WTC11 (cell line): ENCODE data around the gene OIP5. TPM values are rescaled to one million over a fixed set of nuclear protein-coding genes. Genes with fewer than 3 reads are reported as not detected.
"Not testable (repeated sequence)": the region's sequence is repeated elsewhere in the genome, so short reads cannot be mapped to it uniquely, and the experiment has no call there.

Source experiments
- ATAC-seq: fragments of 200-7000 bp; cut with Tn5 transposase; 2 replicates; pipeline ENCODE4 v1.10.0; 2021; ENCODE audit warnings: mild to moderate bottlenecking, moderate library complexity
- CTCF ChIA-PET: fragments of 300-600 bp; sonication (Branson Sonifier 250); formaldehyde crosslinking; loops from one replicate; lab custom pipeline; 2021; ENCODE audit warnings: antibody characterized with exemption; lab: Charles Lee
- POLR2A ChIA-PET: fragments of 350-600 bp; sonication (Branson Sonifier 250); formaldehyde crosslinking; loops from one replicate; lab custom pipeline; 2021; ENCODE audit warnings: antibody characterized with exemption; lab: Charles Lee
- DNase-seq: peaks from one replicate; pipeline ENCODE4 v3.0.0; 2021; ENCODE audit warnings: low spot score
- H3K27ac Mint-ChIP-seq: 2 replicates; pipeline ENCODE4 v1.8.0; 2021; ENCODE audit warnings: mixed read lengths
- H3K27me3 Mint-ChIP-seq: 2 replicates; pipeline ENCODE4 v1.8.0; 2021; ENCODE audit warnings: low read depth, mild to moderate bottlenecking, moderate library complexity, mixed read lengths
- H3K36me3 Mint-ChIP-seq: 2 replicates; pipeline ENCODE4 v1.8.0; 2021; ENCODE audit warnings: mixed read lengths
- H3K4me1 Mint-ChIP-seq: 2 replicates; pipeline ENCODE4 v1.8.0; 2022; ENCODE audit warnings: mixed read lengths
- H3K4me3 Mint-ChIP-seq: 2 replicates; pipeline ENCODE4 v1.8.0; 2021; ENCODE audit warnings: mild to moderate bottlenecking, moderate library complexity, mixed read lengths
- H3K9me3 Mint-ChIP-seq: 2 replicates; pipeline ENCODE4 v1.8.0; 2021; ENCODE audit warnings: mixed read lengths
- CREM ChIP-seq: sonication (generic); formaldehyde crosslinking; IDR thresholded peaks from 2 replicates; pipeline ENCODE4 v1.8.1; 2022; ENCODE audit warnings: mild to moderate bottlenecking, missing genetic modification reagents, moderate library complexity
- FOXP1 ChIP-seq: sonication (generic); formaldehyde crosslinking; IDR thresholded peaks from 2 replicates; pipeline ENCODE4 v1.8.0; 2022; ENCODE audit warnings: missing genetic modification reagents, mild to moderate bottlenecking, moderate library complexity, borderline replicate concordance
- GRHL2 ChIP-seq: fragments of 250-450 bp; sonication (Bioruptor Pico); IDR thresholded peaks from 2 replicates; pipeline ENCODE4 v1.8.0; 2022; ENCODE audit warnings: mild to moderate bottlenecking, moderate library complexity; ENCODE audit not compliant: insufficient replicate concordance, severe bottlenecking
- JAZF1 ChIP-seq: fragments of 250-450 bp; sonication (Bioruptor Pico); IDR thresholded peaks from 2 replicates; pipeline ENCODE4 v1.9.0; 2021; ENCODE audit warnings: moderate library complexity, mild to moderate bottlenecking, inconsistent platforms
- MYBL2 ChIP-seq: sonication (generic); formaldehyde crosslinking; IDR thresholded peaks from 2 replicates; pipeline ENCODE4 v1.8.1; 2023; ENCODE audit warnings: mild to moderate bottlenecking, moderate library complexity, missing genetic modification reagents
- NFYB ChIP-seq: sonication (generic); formaldehyde crosslinking; conservative IDR thresholded peaks from 2 replicates; pipeline ENCODE4 v1.8.0; 2022; ENCODE audit warnings: low read depth, missing genetic modification reagents
- RORB ChIP-seq: fragments of 250-450 bp; sonication (Bioruptor Pico); IDR thresholded peaks from 2 replicates; pipeline ENCODE4 v1.9.0; 2021; ENCODE audit warnings: mild to moderate bottlenecking
- total RNA-seq: library from RNA; stranded (reverse); gene quantifications from 3 replicates; pipeline ENCODE4 v1.2.3, GENCODE V29; 2021
- TF ChIP-seq, protein P1 (sequence below): sonication (generic); formaldehyde crosslinking; IDR thresholded peaks from 2 replicates; pipeline ENCODE4 v1.8.1; 2022; ENCODE audit warnings: mild to moderate bottlenecking, moderate library complexity, missing genetic modification reagents
- TF ChIP-seq, protein P2 (sequence below): sonication (generic); formaldehyde crosslinking; IDR thresholded peaks from 2 replicates; pipeline ENCODE4 v1.8.1; 2023; ENCODE audit warnings: mild to moderate bottlenecking, missing genetic modification reagents, moderate library complexity
- TF ChIP-seq, protein P3 (sequence below): sonication (generic); formaldehyde crosslinking; IDR thresholded peaks from 2 replicates; pipeline ENCODE4 v1.8.1; 2023; ENCODE audit warnings: mild to moderate bottlenecking, missing genetic modification reagents, borderline replicate concordance
- TF ChIP-seq, protein P4 (sequence below): sonication (generic); formaldehyde crosslinking; IDR thresholded peaks from 2 replicates; pipeline ENCODE4 v1.8.0; 2023; ENCODE audit warnings: missing genetic modification reagents
- TF ChIP-seq, protein P5 (sequence below): sonication (generic); formaldehyde crosslinking; IDR thresholded peaks from 2 replicates; pipeline ENCODE4 v1.8.0; 2022; ENCODE audit warnings: mild to moderate bottlenecking, missing genetic modification reagents
- TF ChIP-seq, protein P6 (sequence below): sonication (generic); formaldehyde crosslinking; IDR thresholded peaks from 2 replicates; pipeline ENCODE4 v1.8.0; 2022; ENCODE audit warnings: mild to moderate bottlenecking, missing genetic modification reagents
- TF ChIP-seq, protein P7 (sequence below): sonication (generic); formaldehyde crosslinking; IDR thresholded peaks from 2 replicates; pipeline ENCODE4 v1.8.0; 2022; ENCODE audit warnings: missing genetic modification reagents

Gene OIP5
- total RNA-seq, 1 experiment from 2014 or later, result 33.7 TPM

DNA sequence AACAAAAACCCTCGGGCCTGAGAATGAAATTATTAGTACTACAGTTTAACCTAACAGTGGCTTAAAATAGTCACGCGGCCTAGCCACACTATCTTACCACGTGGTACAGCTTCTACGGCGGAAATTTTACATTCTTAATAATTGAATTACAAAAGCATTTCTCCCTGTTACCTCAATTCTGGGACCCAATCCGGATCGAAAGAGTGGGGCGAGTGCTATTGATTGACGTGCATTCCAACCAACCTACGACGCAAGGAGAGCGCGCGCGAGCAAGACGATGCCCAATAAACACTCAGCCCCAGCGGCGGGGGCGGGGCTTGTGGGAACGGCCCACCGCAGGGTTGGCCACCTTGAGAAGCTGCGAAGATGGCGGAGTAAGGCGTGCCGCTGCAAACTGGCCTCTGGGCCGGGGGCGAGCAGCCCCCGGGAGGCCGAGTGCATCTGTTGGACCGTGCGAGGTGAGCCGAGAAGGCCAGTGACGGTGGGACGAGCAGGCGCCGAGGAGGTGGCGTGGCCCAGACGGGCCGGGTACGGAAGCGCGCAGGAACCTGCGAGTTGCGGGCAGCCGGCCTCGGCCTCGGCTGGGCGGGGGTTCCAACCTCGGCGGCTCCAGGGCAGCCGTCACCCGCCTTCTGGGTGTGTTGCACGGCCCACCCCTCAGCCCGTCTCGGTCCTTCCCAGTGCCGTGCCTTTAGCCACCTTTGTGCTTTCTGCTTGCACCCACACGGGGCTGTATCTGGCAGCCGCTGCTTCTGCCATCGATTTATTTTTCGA is 48.6 kb downstream of the OIP5 start (continued):
- peak; percentile 68; the same call in 1 of the 2 replicates for TF ChIP-seq FOXP1 (CRISPR knock-in tag)
- no peak for TF ChIP-seq GRHL2 (CRISPR knock-in tag)
- TF ChIP-seq, protein P1, sequence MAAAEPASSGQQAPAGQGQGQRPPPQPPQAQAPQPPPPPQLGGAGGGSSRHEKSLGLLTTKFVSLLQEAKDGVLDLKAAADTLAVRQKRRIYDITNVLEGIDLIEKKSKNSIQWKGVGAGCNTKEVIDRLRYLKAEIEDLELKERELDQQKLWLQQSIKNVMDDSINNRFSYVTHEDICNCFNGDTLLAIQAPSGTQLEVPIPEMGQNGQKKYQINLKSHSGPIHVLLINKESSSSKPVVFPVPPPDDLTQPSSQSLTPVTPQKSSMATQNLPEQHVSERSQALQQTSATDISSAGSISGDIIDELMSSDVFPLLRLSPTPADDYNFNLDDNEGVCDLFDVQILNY (CRISPR knock-in tag), result peak; percentile 81; the same call in 1 of the 2 replicates
- TF ChIP-seq, protein P2, sequence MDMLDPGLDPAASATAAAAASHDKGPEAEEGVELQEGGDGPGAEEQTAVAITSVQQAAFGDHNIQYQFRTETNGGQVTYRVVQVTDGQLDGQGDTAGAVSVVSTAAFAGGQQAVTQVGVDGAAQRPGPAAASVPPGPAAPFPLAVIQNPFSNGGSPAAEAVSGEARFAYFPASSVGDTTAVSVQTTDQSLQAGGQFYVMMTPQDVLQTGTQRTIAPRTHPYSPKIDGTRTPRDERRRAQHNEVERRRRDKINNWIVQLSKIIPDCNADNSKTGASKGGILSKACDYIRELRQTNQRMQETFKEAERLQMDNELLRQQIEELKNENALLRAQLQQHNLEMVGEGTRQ (CRISPR knock-in tag), result peak; percentile 76
- TF ChIP-seq, protein P3, sequence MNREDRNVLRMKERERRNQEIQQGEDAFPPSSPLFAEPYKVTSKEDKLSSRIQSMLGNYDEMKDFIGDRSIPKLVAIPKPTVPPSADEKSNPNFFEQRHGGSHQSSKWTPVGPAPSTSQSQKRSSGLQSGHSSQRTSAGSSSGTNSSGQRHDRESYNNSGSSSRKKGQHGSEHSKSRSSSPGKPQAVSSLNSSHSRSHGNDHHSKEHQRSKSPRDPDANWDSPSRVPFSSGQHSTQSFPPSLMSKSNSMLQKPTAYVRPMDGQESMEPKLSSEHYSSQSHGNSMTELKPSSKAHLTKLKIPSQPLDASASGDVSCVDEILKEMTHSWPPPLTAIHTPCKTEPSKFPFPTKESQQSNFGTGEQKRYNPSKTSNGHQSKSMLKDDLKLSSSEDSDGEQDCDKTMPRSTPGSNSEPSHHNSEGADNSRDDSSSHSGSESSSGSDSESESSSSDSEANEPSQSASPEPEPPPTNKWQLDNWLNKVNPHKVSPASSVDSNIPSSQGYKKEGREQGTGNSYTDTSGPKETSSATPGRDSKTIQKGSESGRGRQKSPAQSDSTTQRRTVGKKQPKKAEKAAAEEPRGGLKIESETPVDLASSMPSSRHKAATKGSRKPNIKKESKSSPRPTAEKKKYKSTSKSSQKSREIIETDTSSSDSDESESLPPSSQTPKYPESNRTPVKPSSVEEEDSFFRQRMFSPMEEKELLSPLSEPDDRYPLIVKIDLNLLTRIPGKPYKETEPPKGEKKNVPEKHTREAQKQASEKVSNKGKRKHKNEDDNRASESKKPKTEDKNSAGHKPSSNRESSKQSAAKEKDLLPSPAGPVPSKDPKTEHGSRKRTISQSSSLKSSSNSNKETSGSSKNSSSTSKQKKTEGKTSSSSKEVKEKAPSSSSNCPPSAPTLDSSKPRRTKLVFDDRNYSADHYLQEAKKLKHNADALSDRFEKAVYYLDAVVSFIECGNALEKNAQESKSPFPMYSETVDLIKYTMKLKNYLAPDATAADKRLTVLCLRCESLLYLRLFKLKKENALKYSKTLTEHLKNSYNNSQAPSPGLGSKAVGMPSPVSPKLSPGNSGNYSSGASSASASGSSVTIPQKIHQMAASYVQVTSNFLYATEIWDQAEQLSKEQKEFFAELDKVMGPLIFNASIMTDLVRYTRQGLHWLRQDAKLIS (CRISPR knock-in tag), result no peak
- no peak for TF ChIP-seq RORB (CRISPR knock-in tag)
- TF ChIP-seq CREM (CRISPR knock-in tag), result peak; percentile 84; the same call in 1 of the 2 replicates
- TF ChIP-seq, protein P4, sequence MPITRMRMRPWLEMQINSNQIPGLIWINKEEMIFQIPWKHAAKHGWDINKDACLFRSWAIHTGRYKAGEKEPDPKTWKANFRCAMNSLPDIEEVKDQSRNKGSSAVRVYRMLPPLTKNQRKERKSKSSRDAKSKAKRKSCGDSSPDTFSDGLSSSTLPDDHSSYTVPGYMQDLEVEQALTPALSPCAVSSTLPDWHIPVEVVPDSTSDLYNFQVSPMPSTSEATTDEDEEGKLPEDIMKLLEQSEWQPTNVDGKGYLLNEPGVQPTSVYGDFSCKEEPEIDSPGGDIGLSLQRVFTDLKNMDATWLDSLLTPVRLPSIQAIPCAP, result no peak
- TF ChIP-seq, protein P5, sequence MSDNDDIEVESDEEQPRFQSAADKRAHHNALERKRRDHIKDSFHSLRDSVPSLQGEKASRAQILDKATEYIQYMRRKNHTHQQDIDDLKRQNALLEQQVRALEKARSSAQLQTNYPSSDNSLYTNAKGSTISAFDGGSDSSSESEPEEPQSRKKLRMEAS (CRISPR knock-in tag), result peak; percentile 65
- TF ChIP-seq MYBL2 (CRISPR knock-in tag), result 0 out of 2 replicates have a peak, but pooled peaks have one; percentile 61
- TF ChIP-seq, protein P6, sequence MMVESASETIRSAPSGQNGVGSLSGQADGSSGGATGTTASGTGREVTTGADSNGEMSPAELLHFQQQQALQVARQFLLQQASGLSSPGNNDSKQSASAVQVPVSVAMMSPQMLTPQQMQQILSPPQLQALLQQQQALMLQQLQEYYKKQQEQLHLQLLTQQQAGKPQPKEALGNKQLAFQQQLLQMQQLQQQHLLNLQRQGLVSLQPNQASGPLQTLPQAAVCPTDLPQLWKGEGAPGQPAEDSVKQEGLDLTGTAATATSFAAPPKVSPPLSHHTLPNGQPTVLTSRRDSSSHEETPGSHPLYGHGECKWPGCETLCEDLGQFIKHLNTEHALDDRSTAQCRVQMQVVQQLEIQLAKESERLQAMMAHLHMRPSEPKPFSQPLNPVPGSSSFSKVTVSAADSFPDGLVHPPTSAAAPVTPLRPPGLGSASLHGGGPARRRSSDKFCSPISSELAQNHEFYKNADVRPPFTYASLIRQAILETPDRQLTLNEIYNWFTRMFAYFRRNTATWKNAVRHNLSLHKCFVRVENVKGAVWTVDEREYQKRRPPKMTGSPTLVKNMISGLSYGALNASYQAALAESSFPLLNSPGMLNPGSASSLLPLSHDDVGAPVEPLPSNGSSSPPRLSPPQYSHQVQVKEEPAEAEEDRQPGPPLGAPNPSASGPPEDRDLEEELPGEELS (CRISPR knock-in tag), result 0 out of 2 replicates have a peak, but pooled peaks have one; percentile 19
- TF ChIP-seq JAZF1 (CRISPR knock-in tag), result no peak
- TF ChIP-seq, protein P7, sequence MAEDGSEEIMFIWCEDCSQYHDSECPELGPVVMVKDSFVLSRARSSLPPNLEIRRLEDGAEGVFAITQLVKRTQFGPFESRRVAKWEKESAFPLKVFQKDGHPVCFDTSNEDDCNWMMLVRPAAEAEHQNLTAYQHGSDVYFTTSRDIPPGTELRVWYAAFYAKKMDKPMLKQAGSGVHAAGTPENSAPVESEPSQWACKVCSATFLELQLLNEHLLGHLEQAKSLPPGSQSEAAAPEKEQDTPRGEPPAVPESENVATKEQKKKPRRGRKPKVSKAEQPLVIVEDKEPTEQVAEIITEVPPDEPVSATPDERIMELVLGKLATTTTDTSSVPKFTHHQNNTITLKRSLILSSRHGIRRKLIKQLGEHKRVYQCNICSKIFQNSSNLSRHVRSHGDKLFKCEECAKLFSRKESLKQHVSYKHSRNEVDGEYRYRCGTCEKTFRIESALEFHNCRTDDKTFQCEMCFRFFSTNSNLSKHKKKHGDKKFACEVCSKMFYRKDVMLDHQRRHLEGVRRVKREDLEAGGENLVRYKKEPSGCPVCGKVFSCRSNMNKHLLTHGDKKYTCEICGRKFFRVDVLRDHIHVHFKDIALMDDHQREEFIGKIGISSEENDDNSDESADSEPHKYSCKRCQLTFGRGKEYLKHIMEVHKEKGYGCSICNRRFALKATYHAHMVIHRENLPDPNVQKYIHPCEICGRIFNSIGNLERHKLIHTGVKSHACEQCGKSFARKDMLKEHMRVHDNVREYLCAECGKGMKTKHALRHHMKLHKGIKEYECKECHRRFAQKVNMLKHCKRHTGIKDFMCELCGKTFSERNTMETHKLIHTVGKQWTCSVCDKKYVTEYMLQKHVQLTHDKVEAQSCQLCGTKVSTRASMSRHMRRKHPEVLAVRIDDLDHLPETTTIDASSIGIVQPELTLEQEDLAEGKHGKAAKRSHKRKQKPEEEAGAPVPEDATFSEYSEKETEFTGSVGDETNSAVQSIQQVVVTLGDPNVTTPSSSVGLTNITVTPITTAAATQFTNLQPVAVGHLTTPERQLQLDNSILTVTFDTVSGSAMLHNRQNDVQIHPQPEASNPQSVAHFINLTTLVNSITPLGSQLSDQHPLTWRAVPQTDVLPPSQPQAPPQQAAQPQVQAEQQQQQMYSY (CRISPR knock-in tag), result no peak
- TF ChIP-seq NFYB (CRISPR knock-in tag), result peak; percentile 98

DNA sequence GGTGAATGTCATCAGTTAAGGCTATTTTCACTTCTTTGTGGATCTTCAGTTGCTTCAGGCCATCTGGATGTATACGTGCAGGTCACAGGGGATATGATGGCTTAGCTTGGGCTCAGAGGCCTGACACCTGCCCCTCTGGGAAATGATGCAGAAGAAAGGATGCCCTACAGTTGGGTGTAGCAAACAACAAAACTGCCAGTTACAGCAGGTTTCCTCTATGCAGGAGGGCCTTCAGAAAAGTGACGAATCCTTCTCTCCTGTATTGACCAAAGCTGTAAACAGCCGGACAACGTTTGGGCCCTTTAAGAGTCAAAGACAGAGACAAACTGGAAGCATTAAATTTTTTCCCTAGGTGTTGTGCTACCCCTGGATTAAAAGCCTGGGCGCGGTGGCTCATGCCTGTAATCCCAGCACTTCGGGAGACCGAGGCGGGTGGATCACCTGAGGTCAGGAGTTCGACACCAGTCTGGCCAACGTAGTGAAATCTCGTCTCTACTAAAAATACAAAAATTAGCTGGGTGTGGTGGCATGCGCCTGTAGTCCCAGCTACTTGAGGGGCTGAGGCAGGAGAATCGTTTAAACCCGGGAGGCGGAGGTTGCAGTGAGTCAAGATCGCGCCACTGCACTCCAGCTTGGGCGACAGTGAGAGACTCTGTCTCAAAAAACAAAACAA is 49.3 kb downstream of the OIP5 start:
- H3K9me3 Mint-ChIP-seq, CTCF ChIA-PET, H3K27me3 Mint-ChIP-seq: not testable (repeated sequence)
- DNase-seq, result peak; percentile 22
- Mint-ChIP-seq H3K4me3 (peak overlapping the region; percentile 97), H3K4me1 (peaks cover 25% of the 10 kb centered on the region), H3K36me3 (peaks cover 50% of the 10 kb centered on the region), H3K27ac (peak overlapping the region; percentile 96)
- POLR2A ChIA-PET, result interaction anchor here (0.6 to 1.5 kb wide), 5 partner anchors 50 to 588 kb away, joined by 3 to 5 read pairs (median 4); partner anchors contain the start of genes CHP1, INO80, NUSAP1 and OIP5
- ATAC-seq, result peak; percentile 37

DNA sequence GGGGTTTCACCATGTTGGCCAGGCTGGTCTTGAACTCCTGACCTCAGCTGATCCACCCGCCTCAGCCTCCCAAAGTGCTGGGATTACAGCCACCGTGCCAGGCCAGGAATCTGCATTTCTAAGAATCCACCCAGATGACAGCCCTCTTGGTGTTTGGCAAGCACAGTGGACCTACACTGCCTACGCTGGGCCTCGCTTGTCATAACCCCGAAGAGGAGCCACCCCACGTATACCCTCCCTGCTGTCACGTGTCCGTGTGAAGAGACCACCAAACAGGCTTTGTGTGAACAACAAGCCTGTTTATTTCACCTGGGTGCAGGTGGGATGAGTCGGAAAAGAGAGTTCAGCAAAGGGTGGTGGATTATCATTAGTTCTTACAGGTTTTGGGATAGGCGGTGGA is 50.0 kb downstream of the OIP5 start:
- CTCF ChIA-PET, result interaction anchor here (0.6 kb wide), 1 partner anchor 693 kb away, joined by 5 read pairs; no protein-coding TSS in a partner anchor
- H3K27me3 Mint-ChIP-seq, ATAC-seq, H3K9me3 Mint-ChIP-seq, DNase-seq, POLR2A ChIA-PET: not testable (repeated sequence)
- H3K36me3 Mint-ChIP-seq, result peaks cover 45% of the 10 kb centered on the region
- peak overlapping the region; percentile 97; the same call in 1 of the 2 replicates for H3K4me3 Mint-ChIP-seq
- peak overlapping the region; percentile 96 for H3K27ac Mint-ChIP-seq
- peaks cover 24% of the 10 kb centered on the region for H3K4me1 Mint-ChIP-seq
